CD8-positive, alpha-beta memory T cell (primary cell): ENCODE measurements around the gene LRSAM1. TPM values are rescaled to one million over a fixed set of nuclear protein-coding genes. Genes with fewer than 3 reads are reported as not detected.
A peak's percentile ranks its signal among the peaks of the same experiment; 100 is the strongest.

Experiments
- CTCF ChIA-PET: fragments of 350-600 bp; sonication (Branson Sonifier 250); formaldehyde crosslinking; loops from one replicate; lab custom pipeline; 2021; ENCODE audit warnings: antibody characterized with exemption; lab: Charles Lee
- POLR2A ChIA-PET: fragments of 350-600 bp; sonication (Branson Sonifier 250); formaldehyde crosslinking; loops from one replicate; lab custom pipeline; 2021; ENCODE audit warnings: antibody characterized with exemption; lab: Charles Lee
- DNase-seq, 5 donors: peaks; one replicate each; pipeline versions ENCODE4 v3.0.0 to v3.0.0-alpha.2; 2020 to 2022; ENCODE audit warnings: mixed read lengths in 1 of 5
- H3K27ac ChIP-seq: one replicate; pipeline ENCODE4 v1.7.0; 2013; ENCODE audit warnings: low read depth, mild to moderate bottlenecking, low read length, moderate library complexity
- H3K27me3 ChIP-seq: 2 replicates; pipeline ENCODE4 v1.7.0; 2013; ENCODE audit warnings: low read length, mild to moderate bottlenecking; ENCODE audit not compliant: insufficient read depth, poor library complexity, severe bottlenecking
- H3K36me3 ChIP-seq: 2 replicates; pipeline ENCODE4 v1.7.0; 2013; ENCODE audit warnings: mild to moderate bottlenecking, low read length, moderate library complexity; ENCODE audit not compliant: insufficient read depth
- H3K4me1 ChIP-seq: 2 replicates; pipeline ENCODE4 v1.7.0; 2013; ENCODE audit warnings: mild to moderate bottlenecking, low read length, moderate library complexity; ENCODE audit not compliant: insufficient read depth
- H3K4me3 ChIP-seq: 2 replicates; pipeline ENCODE4 v1.7.0; 2013; ENCODE audit warnings: mild to moderate bottlenecking, low read length
- H3K9me3 ChIP-seq: 2 replicates; pipeline ENCODE4 v1.7.0; 2013; ENCODE audit warnings: mild to moderate bottlenecking, low read length
- H3K27ac Mint-ChIP-seq, 8 donors: one replicate each; pipeline ENCODE4 v1.8.0; 2020 to 2021; ENCODE audit warnings: mixed read lengths in 8 of 8, mild to moderate bottlenecking in 6 of 8, inconsistent platforms in 3 of 8, moderate library complexity in 3 of 8
- H3K27me3 Mint-ChIP-seq, 2 donors: one replicate each; pipeline ENCODE4 v1.8.0; 2020 to 2021; ENCODE audit warnings: mixed read lengths in 2 of 2, mild to moderate bottlenecking in 1 of 2, moderate library complexity in 1 of 2
- H3K36me3 Mint-ChIP-seq, 3 donors: one replicate each; pipeline ENCODE4 v1.8.0; 2020 to 2021; ENCODE audit warnings: mixed read lengths in 3 of 3, inconsistent platforms in 1 of 3, mild to moderate bottlenecking in 1 of 3
- H3K4me1 Mint-ChIP-seq, 3 donors: one replicate each; pipeline ENCODE4 v1.8.0; 2020 to 2021; ENCODE audit warnings: mixed read lengths in 3 of 3, inconsistent platforms in 1 of 3, mild to moderate bottlenecking in 1 of 3
- H3K4me3 Mint-ChIP-seq, 7 donors: one replicate each; pipeline ENCODE4 v1.8.0; 2020 to 2021; ENCODE audit warnings: mixed read lengths in 7 of 7, mild to moderate bottlenecking in 6 of 7, moderate library complexity in 4 of 7, inconsistent platforms in 2 of 7
- H3K9me3 Mint-ChIP-seq, 5 donors: one replicate each; pipeline ENCODE4 v1.8.0; 2020 to 2022; ENCODE audit warnings: mixed read lengths in 5 of 5, mild to moderate bottlenecking in 3 of 5, moderate library complexity in 2 of 5, inconsistent platforms in 1 of 5
- polyA plus RNA-seq: library from polyadenylated mRNA; unstranded; fragments of 300-500 nt; fragmentation: Illumina TruSeq; gene quantifications from one replicate; pipeline ENCODE4 v1.2.3, GENCODE V29; 2021
- total RNA-seq, 2 experiments: library from RNA; stranded (reverse); gene quantifications; one replicate each; pipeline ENCODE4 v1.2.3, GENCODE V29; 2021

The LRSAM1 gene
- total RNA-seq, result 10 to 100 TPM; 22.6 to 23.0 TPM
- polyA plus RNA-seq, result 9.5 TPM

- peaks cover 36 to 51% (median 50%) of the 10 kb centered on the region in 3 donors for H3K4me1 Mint-ChIP-seq
- CTCF ChIA-PET, result interaction anchor here (0.6 to 2.5 kb wide), 8 partner anchors 10 to 1341 kb away, joined by 3 to 9 read pairs (median 4); partner anchors contain the start of genes SLC2A8 and ZNF79
Measured at GRCh38 chr9:127450830-127451607, at the start of gene LRSAM1, which contains the start of gene RPL12. Gene LRSAM1 (plus strand): TSS chr9:127451510. CDS start chr9:127454528, 3,018 bp downstream. Gene RPL12 (minus strand): TSS chr9:127451406. CDS start chr9:127451317, 89 bp downstream.

GRCh38 chr9:127402401-127403090 is 48.8 kb upstream of the LRSAM1 start:
- Histone ChIP-seq H3K27me3 (peaks cover 19% of the 10 kb centered on the region), H3K9me3 (no peaks in the 10 kb centered on the region), H3K4me3 (no peak overlapping the region), H3K36me3 (no peaks in the 10 kb centered on the region), H3K4me1 (peaks cover 7% of the 10 kb centered on the region), H3K27ac (no peak overlapping the region)
- H3K4me3 Mint-ChIP-seq, result no peak overlapping the region
- POLR2A ChIA-PET, result no interaction called here
- CTCF ChIA-PET, result interaction anchor here (0.6 kb wide), 1 partner anchor 434 kb away, joined by 3 read pairs; no protein-coding TSS in a partner anchor
- H3K27me3 Mint-ChIP-seq, result peaks cover 26 to 41% of the 10 kb centered on the region in 2 donors
- no peaks in the 10 kb centered on the region for H3K9me3 Mint-ChIP-seq
- H3K27ac Mint-ChIP-seq, result no peak overlapping the region
- H3K4me1 Mint-ChIP-seq, result peaks cover 4 to 9% (median 6%) of the 10 kb centered on the region in 3 donors
- peak in 1 of 5 donors; percentile 33 for DNase-seq
- no peaks in the 10 kb centered on the region for H3K36me3 Mint-ChIP-seq

More at GRCh38 chr9:127450830-127451607, at the start of gene LRSAM1, which contains the start of gene RPL12:
- H3K27ac ChIP-seq, result peak within 1 kb of the TSS; percentile 94
- H3K36me3 ChIP-seq, result peaks cover 36% of the 10 kb centered on the region
- DNase-seq, result peak; percentile 97 to 99 (median 98)
- peak within 1 kb of the TSS; percentile 83 to 99 (median 96) for H3K27ac Mint-ChIP-seq
- no peaks in the 10 kb centered on the region for H3K27me3 Mint-ChIP-seq
- no peaks in the 10 kb centered on the region for H3K9me3 Mint-ChIP-seq
- H3K36me3 Mint-ChIP-seq, result peaks cover 0 to 74% (median 22%) of the 10 kb centered on the region in 3 donors
- H3K4me3 Mint-ChIP-seq, result peak within 1 kb of the TSS; percentile 95 to 99 (median 97)
- peaks cover 30% of the 10 kb centered on the region for H3K4me1 ChIP-seq
- H3K4me3 ChIP-seq, result peak within 1 kb of the TSS; percentile 98
- no peaks in the 10 kb centered on the region for H3K27me3 ChIP-seq
- POLR2A ChIA-PET, result interaction anchor here (0.5 to 2.3 kb wide), 20 partner anchors 8 to 616 kb away, joined by 3 to 18 read pairs (median 4); partner anchors contain the start of genes CDK9, NAIF1, SH2D3C and SLC2A8
- H3K9me3 ChIP-seq, result no peaks in the 10 kb centered on the region

GRCh38 chr9:127403507-127404192 is 47.7 kb upstream of the LRSAM1 start:
- POLR2A ChIA-PET, result no interaction called here

GRCh38 chr9:127404631-127405030 is 46.7 kb upstream of the LRSAM1 start:
- no peak overlapping the region for H3K27ac Mint-ChIP-seq
- no peaks in the 10 kb centered on the region for H3K36me3 ChIP-seq
- H3K4me1 Mint-ChIP-seq, result no peaks in the 10 kb centered on the region
- peaks cover 14 to 29% of the 10 kb centered on the region in 2 donors for H3K27me3 Mint-ChIP-seq
- no peak overlapping the region for H3K27ac ChIP-seq
- DNase-seq, result peak in 1 of 5 donors; percentile 47
- H3K9me3 Mint-ChIP-seq, result no peaks in the 10 kb centered on the region
- H3K4me1 ChIP-seq, result no peaks in the 10 kb centered on the region
- H3K4me3 Mint-ChIP-seq, result no peak overlapping the region
- H3K9me3 ChIP-seq, result no peaks in the 10 kb centered on the region
- ChIA-PET POLR2A (no interaction called here), CTCF (interaction anchor here (0.5 kb wide), 1 partner anchor 9 kb away, joined by 3 read pairs; no protein-coding TSS in a partner anchor)
- no peak overlapping the region for H3K4me3 ChIP-seq
- no peaks in the 10 kb centered on the region for H3K36me3 Mint-ChIP-seq
- peaks cover 4% of the 10 kb centered on the region for H3K27me3 ChIP-seq

More at GRCh38 chr9:127403507-127404192, 47.7 kb upstream of the LRSAM1 start:
- Mint-ChIP-seq H3K27ac (no peak overlapping the region), H3K27me3 (peaks cover 20 to 36% of the 10 kb centered on the region in 2 donors), H3K9me3 (no peaks in the 10 kb centered on the region), H3K36me3 (no peaks in the 10 kb centered on the region), H3K4me3 (no peak overlapping the region), H3K4me1 (peaks cover 0 to under 1% (median 0%) of the 10 kb centered on the region in 3 donors)
- no peak overlapping the region for H3K4me3 ChIP-seq
- no peaks in the 10 kb centered on the region for H3K4me1 ChIP-seq
- H3K27ac ChIP-seq, result no peak overlapping the region
- H3K9me3 ChIP-seq, result no peaks in the 10 kb centered on the region
- CTCF ChIA-PET, result no interaction called here
- no peaks in the 10 kb centered on the region for H3K36me3 ChIP-seq
- DNase-seq, result no peak
- H3K27me3 ChIP-seq, result peaks cover 10% of the 10 kb centered on the region

GRCh38 chr9:127405344-127406125 is 45.8 kb upstream of the LRSAM1 start:
- Mint-ChIP-seq H3K4me1 (no peaks in the 10 kb centered on the region), H3K9me3 (no peaks in the 10 kb centered on the region), H3K4me3 (no peak overlapping the region), H3K27ac (no peak overlapping the region), H3K27me3 (peaks cover 14 to 25% of the 10 kb centered on the region in 2 donors), H3K36me3 (no peaks in the 10 kb centered on the region)
- POLR2A ChIA-PET, result no interaction called here
- Histone ChIP-seq H3K27ac (no peak overlapping the region), H3K9me3 (no peaks in the 10 kb centered on the region), H3K4me3 (no peak overlapping the region), H3K27me3 (peaks cover 4% of the 10 kb centered on the region), H3K4me1 (no peaks in the 10 kb centered on the region), H3K36me3 (no peaks in the 10 kb centered on the region)
- CTCF ChIA-PET, result interaction anchor here (0.6 kb wide), 1 partner anchor 31 kb away, joined by 3 read pairs; no protein-coding TSS in a partner anchor
- DNase-seq, result peak in 1 of 5 donors; percentile 37

- Mint-ChIP-seq H3K36me3 (no peaks in the 10 kb centered on the region), H3K27me3 (peaks cover 8 to 25% of the 10 kb centered on the region in 2 donors), H3K4me3 (no peak overlapping the region), H3K27ac (no peak overlapping the region), H3K4me1 (no peaks in the 10 kb centered on the region), H3K9me3 (no peaks in the 10 kb centered on the region)
- ChIA-PET POLR2A (no interaction called here), CTCF (interaction anchor here (1.8 kb wide), 1 partner anchor 10 kb away, joined by 6 read pairs; the partner anchor contains the start of gene SLC2A8)
- peaks cover 4% of the 10 kb centered on the region for H3K27me3 ChIP-seq
- no peak overlapping the region for H3K27ac ChIP-seq
- no peaks in the 10 kb centered on the region for H3K4me1 ChIP-seq
- no peak for DNase-seq
- no peaks in the 10 kb centered on the region for H3K9me3 ChIP-seq
- H3K36me3 ChIP-seq, result no peaks in the 10 kb centered on the region
- H3K4me3 ChIP-seq, result no peak overlapping the region
Measured at GRCh38 chr9:127406799-127407491, 44.4 kb upstream of the LRSAM1 start.
